Measurements from ENCODE around the gene TMEM219.
A peak's percentile ranks its signal among the peaks of the same experiment; 100 is the strongest.

Gene TMEM219

DNA sequence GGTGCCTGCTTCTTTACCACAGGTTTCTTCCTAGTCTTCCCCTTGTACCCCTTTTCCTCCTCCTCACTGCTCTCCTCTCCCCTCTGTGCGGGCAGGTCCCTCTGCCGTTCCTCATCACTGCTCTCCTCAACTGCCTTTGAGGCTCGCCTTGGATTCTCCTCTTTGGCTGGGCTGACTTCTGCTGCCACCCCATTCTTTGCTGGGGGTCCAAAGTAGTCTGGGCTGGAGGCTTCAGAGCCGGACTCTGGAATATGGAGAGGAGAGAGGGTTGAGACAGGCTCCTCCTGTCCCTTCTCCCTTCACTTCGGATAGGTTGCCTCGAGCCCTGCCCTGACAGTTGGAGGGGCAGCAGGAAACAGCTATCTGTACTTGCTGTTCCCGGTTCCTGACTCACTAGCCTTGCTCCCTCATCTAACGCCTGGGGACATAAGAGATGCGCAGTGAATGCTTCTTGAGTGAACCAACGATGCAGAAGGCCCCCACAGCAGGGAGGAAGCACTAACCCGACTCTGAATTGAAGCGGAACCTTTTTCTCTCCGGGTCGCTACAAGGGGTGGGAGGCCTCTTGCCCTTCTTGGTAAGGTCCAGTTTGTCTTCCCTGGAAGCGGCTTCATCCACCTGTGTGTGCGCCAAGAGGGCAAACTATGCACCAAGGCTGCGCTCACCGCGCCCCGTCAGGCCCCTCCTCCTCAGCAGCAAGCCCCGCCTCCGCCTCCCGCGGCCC lies 32.9 kb downstream of the TMEM219 start:
- DNase-seq (ENCODE audit: low read depth in 1 of 2, low spot score in 1 of 2), result peak in 1 of 2 donors; percentile 58

- DNase-seq (ENCODE audit: low read depth in 1 of 2, low spot score in 1 of 2), result peak; percentile 71 to 74
These were observed 33.5 kb downstream of the TMEM219 start, which contains the start of gene HIRIP3 for GRCh38 chr16:29995324-29995910. Gene HIRIP3 (minus strand): TSS chr16:29995617. CDS start chr16:29995605, 12 bp downstream.

- peak; percentile 99 for DNase-seq (ENCODE audit: low read depth in 1 of 2, low spot score in 1 of 2)
These were observed 34.3 kb downstream of the TMEM219 start, which contains the start of gene INO80E for GRCh38 chr16:29995911-29996765. Gene INO80E (plus strand): TSS chr16:29996241. CDS start chr16:29996311, 70 bp downstream.

- no peak for DNase-seq (ENCODE audit: low read depth in 1 of 2, low spot score in 1 of 2)
These were observed 34.9 kb downstream of the TMEM219 start for GRCh38 chr16:29996766-29997250.

DNA sequence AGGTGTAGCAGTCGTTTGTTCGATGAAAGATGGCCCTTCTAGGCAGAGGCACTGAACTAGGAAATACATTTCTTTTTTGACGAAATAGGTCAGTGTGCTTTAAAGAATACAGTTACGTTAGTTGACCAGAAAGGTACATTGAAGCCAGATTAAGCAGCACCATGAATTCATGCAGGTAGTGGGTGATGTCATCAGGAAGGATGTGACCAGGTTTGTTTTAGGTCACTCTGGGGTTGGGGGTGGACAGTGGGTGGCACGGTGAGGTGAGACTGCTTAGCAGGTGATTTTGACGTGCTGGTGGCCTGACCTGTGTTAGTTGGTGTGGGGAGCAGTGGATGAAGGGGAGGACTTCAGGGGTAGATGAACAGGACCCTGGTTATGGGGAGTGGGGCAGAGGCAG lies 37.7 kb downstream of the TMEM219 start:
- no peak for DNase-seq (ENCODE audit: low read depth in 1 of 2, low spot score in 1 of 2)

GRCh38 chr16:30000735-30001631 lies 39.1 kb downstream of the TMEM219 start:
- DNase-seq (ENCODE audit: low read depth in 1 of 2, low spot score in 1 of 2), result no peak

DNA sequence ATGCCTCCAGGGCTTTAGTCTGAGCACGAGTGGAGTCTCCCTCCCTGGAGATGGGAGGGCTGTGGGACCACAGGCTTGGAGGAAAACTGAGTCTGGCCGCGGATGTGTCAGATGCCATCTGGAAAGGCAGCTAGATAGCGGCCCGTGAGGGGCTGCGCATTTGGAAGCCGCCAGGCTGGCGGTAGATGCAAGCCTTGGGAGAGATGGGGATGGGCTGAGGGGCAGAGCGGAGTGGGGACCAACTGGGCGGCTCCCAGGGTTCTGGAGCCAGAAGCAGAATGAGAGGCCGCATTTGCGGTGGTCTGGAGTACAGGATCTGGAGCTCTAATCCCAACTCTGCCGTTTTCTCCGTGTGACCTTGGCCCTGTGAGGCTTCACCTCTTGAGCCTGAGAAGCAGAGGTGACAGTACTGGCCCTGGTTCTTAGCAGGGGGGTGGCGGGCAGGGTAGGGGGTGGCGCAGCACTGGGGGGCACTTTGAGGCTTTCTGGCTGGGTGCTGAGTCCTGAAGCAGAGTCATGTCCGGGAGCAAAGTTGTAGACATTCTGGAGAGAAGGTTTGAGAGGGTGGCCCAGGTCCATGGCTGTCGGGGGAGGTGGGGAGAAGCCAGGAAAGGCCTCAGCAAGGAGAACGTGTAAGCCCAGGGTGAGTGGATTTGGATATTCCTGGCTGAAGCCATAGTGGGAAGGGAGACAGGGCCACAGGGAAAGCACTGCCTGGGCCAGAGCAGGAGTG lies 40.9 kb downstream of the TMEM219 start:
- DNase-seq (ENCODE audit: low read depth in 1 of 2, low spot score in 1 of 2), result no peak

DNA sequence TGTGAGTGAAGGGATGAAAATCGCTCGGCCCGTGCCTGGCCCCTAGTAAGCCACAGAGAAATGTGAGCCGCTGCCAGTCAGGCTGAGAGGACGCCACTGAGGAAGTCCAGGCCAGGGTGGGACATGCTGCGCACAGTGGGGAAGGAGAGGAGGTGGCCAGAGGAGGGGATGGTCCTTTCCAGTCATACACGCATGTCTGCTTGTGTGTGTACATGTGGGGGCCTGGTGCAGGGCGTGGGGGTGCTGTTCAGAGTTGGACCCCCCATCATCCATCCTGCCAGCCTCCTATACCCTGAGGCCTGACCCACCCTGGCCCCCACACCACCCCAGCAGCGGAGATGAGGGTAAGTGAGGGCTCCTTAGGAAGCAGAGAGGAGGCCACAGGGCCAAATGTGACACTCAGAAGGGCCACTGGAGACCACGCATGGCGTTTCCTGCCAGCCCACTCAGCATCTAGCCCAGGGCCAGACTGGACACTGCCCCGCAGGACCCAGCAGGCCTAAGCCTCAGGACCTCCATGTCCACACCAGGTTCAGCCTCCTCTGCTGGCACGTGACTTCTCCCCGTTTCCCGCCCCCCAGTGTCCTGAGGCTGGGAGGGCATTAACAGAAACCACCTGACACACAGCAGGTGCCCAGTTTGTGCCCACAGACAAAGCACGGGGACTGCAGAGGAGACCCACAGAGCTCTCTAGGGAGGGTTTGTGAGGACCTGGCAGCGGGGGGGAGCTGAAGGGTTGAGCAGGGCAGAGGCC lies 42.0 kb downstream of the TMEM219 start:
- DNase-seq (ENCODE audit: low read depth in 1 of 2, low spot score in 1 of 2), result no peak

- DNase-seq (ENCODE audit: low read depth in 1 of 2, low spot score in 1 of 2), result no peak
These were observed 42.5 kb downstream of the TMEM219 start for GRCh38 chr16:30004424-30004776.

DNA sequence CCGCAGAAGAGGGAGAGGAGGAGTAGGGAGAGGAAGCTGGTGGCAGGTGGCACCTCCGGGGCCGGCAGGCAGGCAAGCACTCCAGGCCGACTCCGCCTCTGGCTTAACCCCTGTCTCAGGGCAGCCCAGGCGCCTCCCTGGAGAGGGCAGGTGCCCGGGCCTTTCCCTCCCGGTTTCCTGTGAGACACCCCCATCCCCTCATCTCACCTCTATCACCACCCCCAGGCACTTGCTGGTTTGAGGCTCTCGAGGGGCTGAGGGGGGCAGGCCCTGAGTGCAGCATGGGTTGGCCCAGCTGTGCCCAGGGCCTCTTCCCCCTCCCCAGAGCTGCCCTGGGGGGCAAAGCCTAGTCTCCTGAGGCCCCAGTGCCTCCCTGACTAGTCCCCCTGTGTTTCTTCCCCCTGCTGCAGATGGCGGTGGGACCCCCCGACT lies 42.9 kb downstream of the TMEM219 start:
- no peak for DNase-seq (ENCODE audit: low read depth in 1 of 2, low spot score in 1 of 2)

GRCh38 chr16:30005341-30006094 lies 43.6 kb downstream of the TMEM219 start:
- DNase-seq (ENCODE audit: low read depth in 1 of 2, low spot score in 1 of 2), result peak in 1 of 2 donors; percentile 24

DNA sequence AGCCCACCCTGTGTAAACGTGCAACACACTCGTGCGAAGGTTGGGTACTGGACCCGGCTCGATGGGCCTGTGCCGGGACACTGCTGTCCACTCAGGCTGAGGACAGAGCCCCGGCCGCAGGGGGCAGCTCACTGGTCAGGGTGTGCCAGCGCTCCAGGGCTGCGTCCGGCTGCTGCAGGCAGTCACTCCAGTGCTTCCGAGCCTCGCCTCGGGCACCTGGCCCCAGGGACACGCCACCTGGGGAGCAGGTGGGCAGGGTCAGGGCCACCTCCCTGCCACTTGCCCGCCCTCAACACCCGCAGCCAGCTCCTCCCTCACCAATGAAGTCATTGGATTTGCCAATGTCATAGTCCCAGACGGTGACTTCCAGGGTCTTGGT lies 44.2 kb downstream of the TMEM219 start:
- no peak for DNase-seq (ENCODE audit: low read depth in 1 of 2, low spot score in 1 of 2)

DNA sequence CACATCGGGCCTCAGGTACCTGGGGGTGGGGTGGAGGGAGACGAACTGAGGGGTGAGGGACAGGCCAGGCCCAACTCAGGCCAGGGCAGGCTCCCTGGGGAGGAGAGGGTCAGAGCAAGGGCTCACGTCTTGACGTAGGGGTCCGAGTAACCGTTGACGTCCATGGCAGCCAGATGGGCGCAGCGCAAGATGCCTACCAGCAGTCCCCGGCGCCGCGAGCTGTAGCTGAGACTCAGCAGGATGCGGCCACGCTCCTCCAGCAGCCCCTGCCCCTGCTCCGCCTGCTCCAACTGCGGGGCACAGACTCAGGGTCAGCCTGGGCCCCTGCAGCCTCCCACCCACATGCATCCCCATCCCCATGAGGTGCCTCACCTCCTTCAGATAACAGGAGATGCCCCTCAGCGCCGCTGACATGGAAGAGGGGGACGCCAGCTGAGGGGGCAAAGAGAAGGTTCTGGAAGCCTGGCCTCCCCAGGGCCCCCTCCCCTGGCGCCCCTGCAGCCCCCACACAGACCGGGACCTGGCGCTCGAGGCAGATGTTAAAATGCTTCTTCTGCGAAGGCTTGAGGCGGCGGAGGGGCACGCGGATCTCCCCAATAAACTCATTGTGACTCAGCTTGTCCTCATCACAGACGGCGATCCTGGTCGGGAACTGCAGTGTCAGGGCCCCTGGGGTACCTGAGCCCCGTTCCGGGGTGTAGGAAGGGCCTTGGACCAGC lies 44.9 kb downstream of the TMEM219 start:
- DNase-seq (ENCODE audit: low read depth in 1 of 2, low spot score in 1 of 2), result no peak

DNA sequence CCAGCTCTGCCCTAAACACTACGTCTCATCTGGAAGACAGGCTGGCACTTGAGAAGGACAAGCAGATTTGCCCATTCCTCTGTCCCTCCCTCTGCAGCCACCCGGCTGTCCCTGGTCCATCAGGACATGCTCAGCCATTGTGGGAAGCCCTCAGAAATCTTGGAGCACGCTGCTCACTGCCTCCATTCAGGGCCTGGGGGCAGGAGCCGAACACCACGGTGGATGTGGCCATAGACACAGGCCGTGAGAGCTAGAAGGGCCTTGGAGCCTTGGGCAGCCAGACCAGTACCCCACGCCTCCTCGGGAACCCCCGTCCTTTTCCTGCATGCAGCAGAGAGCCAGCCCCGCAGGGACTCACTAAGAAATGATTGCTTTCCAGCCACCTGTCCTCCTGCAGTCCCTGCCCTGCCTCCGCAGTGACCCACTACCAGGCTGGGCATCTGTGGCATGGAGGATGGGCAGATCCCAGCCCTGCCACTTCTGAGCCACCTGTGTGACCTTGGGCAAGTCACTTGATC lies 45.6 kb downstream of the TMEM219 start:
- DNase-seq (ENCODE audit: low read depth in 1 of 2, low spot score in 1 of 2), result no peak

DNA sequence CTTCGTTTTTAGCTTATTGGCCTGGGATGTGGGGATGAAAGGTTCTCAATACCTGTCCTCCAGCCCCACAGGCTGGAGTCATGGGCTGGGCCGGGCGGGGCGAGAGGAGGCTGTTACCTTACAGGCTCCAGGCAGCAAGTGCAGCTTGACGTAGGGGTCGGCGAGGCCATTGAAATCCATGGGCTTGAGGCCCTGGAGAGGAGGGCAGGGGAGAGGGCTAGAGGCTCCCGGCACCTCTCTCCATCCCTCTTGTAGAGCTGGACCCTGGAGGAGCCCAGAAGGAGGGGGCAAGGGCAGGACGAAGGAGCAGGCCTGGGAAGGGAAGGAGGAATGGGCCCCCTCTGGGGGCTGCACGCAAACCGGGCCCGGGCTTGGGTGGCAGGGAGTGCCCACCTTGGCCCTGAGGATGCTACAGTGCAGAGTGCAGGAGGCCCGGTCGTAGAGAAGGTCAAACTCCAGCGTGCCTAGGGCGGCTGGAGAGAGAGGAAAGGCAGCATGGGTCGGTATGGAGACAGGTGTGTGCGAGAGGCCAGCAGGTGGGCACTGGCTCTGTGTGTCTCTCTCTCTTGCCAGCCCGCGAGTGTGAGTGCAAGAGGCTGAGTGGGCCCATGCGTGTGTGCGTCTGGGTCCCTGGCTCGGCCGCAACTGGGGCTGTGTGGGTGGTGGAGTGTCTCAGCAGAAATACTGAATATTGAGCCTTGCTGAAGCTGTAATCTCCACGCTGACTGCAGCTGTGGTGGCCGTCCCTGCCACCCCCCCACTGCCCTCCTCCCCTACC lies 47.4 kb downstream of the TMEM219 start:
- DNase-seq (ENCODE audit: low read depth in 1 of 2, low spot score in 1 of 2), result no peak

DNA sequence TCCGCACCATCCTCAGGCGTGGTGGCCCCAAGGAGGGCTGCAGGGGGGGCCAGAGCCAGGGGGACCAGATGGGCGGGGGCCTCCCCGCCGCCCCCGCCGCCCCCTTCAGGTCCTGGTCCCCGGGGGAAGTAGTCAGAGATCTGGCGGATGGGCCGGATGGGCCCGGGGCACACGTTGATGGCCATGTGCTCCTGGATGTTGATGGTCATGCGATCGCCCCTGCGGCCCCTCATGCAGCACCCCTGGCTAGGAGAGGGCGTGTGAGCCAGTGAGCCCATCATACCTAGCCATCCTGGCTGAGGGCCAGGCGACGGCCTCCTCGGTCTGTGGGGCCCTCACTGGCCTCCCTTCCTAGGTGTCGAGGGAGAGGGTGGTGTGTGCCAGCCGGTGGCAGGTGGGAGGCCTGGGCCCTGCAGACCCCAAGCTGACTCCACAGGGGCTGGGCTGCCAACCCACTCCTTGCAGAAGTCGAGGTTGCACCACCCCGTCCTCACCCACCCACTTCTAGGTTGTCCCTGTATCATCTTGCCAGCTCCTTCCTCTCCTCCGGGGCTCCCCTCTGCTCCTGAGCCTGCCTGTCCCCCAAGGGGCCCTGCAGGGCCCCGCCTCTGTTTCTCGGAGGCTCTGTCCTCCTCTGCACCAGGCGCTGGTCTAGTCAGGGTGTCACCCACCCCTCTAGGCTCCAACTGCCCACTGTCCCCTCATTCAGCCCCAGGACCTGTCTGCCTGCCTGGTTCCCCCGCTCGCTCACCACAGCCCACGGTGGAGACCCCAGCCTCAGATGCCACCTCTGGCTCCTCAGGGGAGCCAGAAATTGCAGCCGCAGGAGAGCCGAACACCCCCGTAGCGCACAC lies 48.3 kb downstream of the TMEM219 start:
- no peak for DNase-seq (ENCODE audit: low read depth in 1 of 2, low spot score in 1 of 2)
